WERI-Rb-1 (cell line): ENCODE data around the gene DAB2IP.

ENCODE experiments used
- DNase-seq: peaks from one replicate; pipeline ENCODE4 v3.0.0-alpha.2; 2020
- H3K27ac ChIP-seq: fragments of 250-450 bp; sonication (Bioruptor Pico); 2 replicates; pipeline ENCODE4 v1.5.1; 2020; ENCODE audit warnings: mild to moderate bottlenecking, moderate library complexity
- H3K27me3 ChIP-seq: fragments of 250-450 bp; sonication (Bioruptor Pico); 2 replicates; pipeline ENCODE4 v1.5.1; 2021; ENCODE audit warnings: mild to moderate bottlenecking, low read depth, moderate library complexity; ENCODE audit not compliant: insufficient read depth, severe bottlenecking
- H3K36me3 ChIP-seq: fragments of 250-450 bp; sonication (Bioruptor Pico); 2 replicates; pipeline ENCODE4 v1.5.1; 2020; ENCODE audit warnings: mild to moderate bottlenecking, moderate library complexity
- H3K4me3 ChIP-seq: 2 replicates; pipeline ENCODE4 v1.5.1; 2011; ENCODE audit warnings: low read depth, mild to moderate bottlenecking, control low read depth, low read length
- H3K9me3 ChIP-seq: fragments of 250-450 bp; sonication (Bioruptor Pico); 2 replicates; pipeline ENCODE4 v1.5.1; 2021; ENCODE audit warnings: mild to moderate bottlenecking, moderate library complexity; ENCODE audit not compliant: severe bottlenecking
- TF ChIP-seq, protein P1 (sequence below): IDR thresholded peaks from 2 replicates; pipeline ENCODE4 v1.5.1; 2011; ENCODE audit warnings: low read depth, mild to moderate bottlenecking, control low read depth, inconsistent platforms, low read length

Gene DAB2IP

GRCh38 chr9:121810489-121810888 lies 159.1 kb downstream of the DAB2IP start:
- TF ChIP-seq, protein P1, sequence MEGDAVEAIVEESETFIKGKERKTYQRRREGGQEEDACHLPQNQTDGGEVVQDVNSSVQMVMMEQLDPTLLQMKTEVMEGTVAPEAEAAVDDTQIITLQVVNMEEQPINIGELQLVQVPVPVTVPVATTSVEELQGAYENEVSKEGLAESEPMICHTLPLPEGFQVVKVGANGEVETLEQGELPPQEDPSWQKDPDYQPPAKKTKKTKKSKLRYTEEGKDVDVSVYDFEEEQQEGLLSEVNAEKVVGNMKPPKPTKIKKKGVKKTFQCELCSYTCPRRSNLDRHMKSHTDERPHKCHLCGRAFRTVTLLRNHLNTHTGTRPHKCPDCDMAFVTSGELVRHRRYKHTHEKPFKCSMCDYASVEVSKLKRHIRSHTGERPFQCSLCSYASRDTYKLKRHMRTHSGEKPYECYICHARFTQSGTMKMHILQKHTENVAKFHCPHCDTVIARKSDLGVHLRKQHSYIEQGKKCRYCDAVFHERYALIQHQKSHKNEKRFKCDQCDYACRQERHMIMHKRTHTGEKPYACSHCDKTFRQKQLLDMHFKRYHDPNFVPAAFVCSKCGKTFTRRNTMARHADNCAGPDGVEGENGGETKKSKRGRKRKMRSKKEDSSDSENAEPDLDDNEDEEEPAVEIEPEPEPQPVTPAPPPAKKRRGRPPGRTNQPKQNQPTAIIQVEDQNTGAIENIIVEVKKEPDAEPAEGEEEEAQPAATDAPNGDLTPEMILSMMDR: no peak
- DNase-seq: no peak
- no peak overlapping the region for H3K27ac ChIP-seq
- H3K9me3 ChIP-seq: no peaks in the 10 kb centered on the region
- no peak overlapping the region for H3K4me3 ChIP-seq
- no peaks in the 10 kb centered on the region for H3K27me3 ChIP-seq
- no peaks in the 10 kb centered on the region for H3K36me3 ChIP-seq

DNA sequence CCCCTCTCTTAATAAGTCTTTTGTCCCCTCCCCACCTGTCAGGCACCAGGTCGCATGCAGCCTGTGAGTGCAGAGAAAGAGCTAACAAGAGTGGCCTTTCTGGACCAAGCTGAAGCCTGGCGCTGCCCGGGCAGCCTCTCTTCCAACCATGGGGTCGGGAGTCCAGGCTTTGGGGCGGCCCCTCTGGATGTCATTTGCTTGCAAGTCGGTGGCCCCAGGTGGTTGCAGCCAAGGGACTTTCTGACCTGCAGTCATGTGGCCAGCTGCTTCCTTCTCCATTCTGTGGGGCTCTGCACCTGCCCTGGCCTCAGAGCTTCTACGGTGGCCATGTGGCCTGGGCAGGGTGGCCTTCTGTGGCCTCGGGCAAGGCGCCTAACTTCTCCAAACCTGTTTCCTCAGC lies 159.7 kb downstream of the DAB2IP start:
- DNase-seq: no peak
- no peaks in the 10 kb centered on the region for H3K27me3 ChIP-seq
- H3K27ac ChIP-seq: no peak overlapping the region
- H3K36me3 ChIP-seq: no peaks in the 10 kb centered on the region
- TF ChIP-seq, protein P1: no peak
- no peak overlapping the region for H3K4me3 ChIP-seq
- H3K9me3 ChIP-seq: no peaks in the 10 kb centered on the region

- H3K9me3 ChIP-seq: no peaks in the 10 kb centered on the region
- no peak overlapping the region for H3K4me3 ChIP-seq
- DNase-seq: no peak
- TF ChIP-seq, protein P1: no peak
- no peak overlapping the region for H3K27ac ChIP-seq
- H3K27me3 ChIP-seq: no peaks in the 10 kb centered on the region
- no peaks in the 10 kb centered on the region for H3K36me3 ChIP-seq
Observed at GRCh38 chr9:121811751-121812150, 160.3 kb downstream of the DAB2IP start.

DNA sequence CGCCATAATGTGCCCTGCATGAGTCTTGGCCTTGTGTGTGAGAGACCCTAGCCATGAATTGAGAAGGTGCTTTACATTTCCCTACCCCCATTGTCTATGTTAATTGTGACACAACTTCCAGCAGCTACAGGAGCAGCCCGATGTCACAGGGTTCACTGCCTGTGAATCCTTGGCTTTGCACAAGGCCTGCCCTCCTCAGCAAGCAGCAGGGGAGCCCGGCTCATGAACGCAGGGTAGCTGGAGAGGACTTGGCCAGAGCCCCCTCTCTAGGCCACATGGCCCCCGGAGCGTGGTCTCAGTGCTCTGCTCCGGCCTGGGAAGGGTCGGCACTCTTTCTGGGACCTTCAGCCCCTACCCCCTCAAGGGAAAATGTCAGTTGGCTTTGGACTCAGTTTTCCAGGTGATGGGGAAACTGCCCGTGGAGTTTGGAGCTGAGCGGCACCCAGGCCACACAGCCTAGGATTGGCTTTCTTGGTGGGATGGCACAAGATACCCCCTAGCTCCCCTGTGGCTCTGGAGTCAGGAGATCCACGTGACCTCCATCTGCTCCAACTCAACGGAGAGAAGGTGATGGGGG lies 160.8 kb downstream of the DAB2IP start:
- H3K27ac ChIP-seq: no peak overlapping the region
- no peak for DNase-seq
- no peaks in the 10 kb centered on the region for H3K36me3 ChIP-seq
- H3K27me3 ChIP-seq: no peaks in the 10 kb centered on the region
- H3K4me3 ChIP-seq: no peak overlapping the region
- TF ChIP-seq, protein P1: no peak
- H3K9me3 ChIP-seq: no peaks in the 10 kb centered on the region

GRCh38 chr9:121813519-121814210 lies 162.2 kb downstream of the DAB2IP start:
- Histone ChIP-seq H3K27me3 (no peaks in the 10 kb centered on the region), H3K27ac (no peak overlapping the region), H3K4me3 (no peak overlapping the region), H3K36me3 (no peaks in the 10 kb centered on the region), H3K9me3 (no peaks in the 10 kb centered on the region)
- no peak for DNase-seq
- TF ChIP-seq, protein P1: no peak

DNA sequence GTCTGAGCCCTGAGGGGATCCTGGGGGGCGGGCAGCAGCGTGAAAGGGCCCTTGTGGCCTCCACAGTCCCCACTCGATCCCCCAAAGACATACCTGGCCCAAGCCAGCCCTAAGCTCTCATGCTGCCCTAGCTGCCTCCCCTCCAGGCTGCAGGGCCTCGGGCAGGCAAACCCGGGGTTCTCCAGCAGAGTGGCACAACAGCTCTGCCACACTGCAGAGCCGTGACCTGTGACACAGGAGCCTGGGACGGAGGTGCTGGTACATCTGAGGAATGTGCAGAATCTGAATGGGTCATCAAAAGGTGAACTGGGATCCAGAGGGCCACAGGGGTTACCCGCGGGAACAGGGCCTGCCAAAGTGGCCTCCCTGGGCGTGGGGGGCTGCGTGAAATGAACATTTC lies 163.2 kb downstream of the DAB2IP start:
- H3K27ac ChIP-seq: no peak overlapping the region
- no peak overlapping the region for H3K4me3 ChIP-seq
- H3K27me3 ChIP-seq: no peaks in the 10 kb centered on the region
- no peak for DNase-seq
- no peaks in the 10 kb centered on the region for H3K9me3 ChIP-seq
- no peaks in the 10 kb centered on the region for H3K36me3 ChIP-seq
- TF ChIP-seq, protein P1: no peak
